Adrenal gland (tissue), 5 donors: ENCODE results near the gene RPTOR.

Source experiments
- POLR2A ChIP-seq, 2 donors: fragments of 450-650 bp; IDR thresholded peaks; one replicate each; pipeline ENCODE4 v1.6.1; 2017; ENCODE audit warnings: antibody characterized with exemption in 2 of 2, mild to moderate bottlenecking in 2 of 2, moderate library complexity in 1 of 2
- TF ChIP-seq, protein P1 (sequence below), 6 experiments: fragments of 450-650 bp in 4 of 6; fragments of 200-600 bp in 2 of 6; sonication (generic) in 1 of 6; IDR thresholded peaks; 1 replicate in 5 of 6; 2 replicates in 1 of 6; pipeline versions ENCODE4 v1.5.1 to v1.8.0; 2016 to 2021; ENCODE audit warnings: antibody characterized with exemption in 6 of 6, mild to moderate bottlenecking in 2 of 6, moderate library complexity in 1 of 6
- donor health status: DM: no; HTN: no; CAD: no.

DNA sequence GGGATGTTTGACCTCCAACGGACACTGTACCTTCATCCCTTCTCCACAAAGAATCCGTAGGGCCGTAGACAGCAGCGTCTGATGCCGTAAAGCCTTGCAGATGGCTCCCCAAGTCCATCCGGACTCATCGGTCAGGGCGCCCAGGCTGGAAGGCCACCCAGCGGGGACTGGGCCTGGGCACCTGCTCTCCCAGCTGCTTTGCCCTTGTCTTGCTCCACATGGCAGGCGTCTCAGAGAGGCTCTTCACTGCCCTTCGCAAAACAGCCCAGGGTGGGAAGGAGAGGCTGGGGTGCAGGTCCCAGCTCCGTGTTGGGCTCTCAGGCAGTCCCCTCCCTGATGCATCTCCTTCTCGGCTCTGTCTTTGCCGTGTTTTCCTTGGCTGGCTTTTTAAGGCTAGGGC lies 6.2 kb upstream of the RPTOR start:
- no peak for TF ChIP-seq POLR2A (IDR thresholded peaks at IDR 0.05)
- TF ChIP-seq, protein P1, sequence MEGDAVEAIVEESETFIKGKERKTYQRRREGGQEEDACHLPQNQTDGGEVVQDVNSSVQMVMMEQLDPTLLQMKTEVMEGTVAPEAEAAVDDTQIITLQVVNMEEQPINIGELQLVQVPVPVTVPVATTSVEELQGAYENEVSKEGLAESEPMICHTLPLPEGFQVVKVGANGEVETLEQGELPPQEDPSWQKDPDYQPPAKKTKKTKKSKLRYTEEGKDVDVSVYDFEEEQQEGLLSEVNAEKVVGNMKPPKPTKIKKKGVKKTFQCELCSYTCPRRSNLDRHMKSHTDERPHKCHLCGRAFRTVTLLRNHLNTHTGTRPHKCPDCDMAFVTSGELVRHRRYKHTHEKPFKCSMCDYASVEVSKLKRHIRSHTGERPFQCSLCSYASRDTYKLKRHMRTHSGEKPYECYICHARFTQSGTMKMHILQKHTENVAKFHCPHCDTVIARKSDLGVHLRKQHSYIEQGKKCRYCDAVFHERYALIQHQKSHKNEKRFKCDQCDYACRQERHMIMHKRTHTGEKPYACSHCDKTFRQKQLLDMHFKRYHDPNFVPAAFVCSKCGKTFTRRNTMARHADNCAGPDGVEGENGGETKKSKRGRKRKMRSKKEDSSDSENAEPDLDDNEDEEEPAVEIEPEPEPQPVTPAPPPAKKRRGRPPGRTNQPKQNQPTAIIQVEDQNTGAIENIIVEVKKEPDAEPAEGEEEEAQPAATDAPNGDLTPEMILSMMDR (IDR thresholded peaks at IDR 0.05): no peak
